Measurements from ENCODE around the gene FAM200C. TPM values are rescaled to one million over a fixed set of nuclear protein-coding genes. Genes with fewer than 3 reads are reported as not detected.
"Not testable (repeated sequence)": the region's sequence is repeated elsewhere in the genome, so short reads cannot be mapped to it uniquely, and the experiment has no call there.

Gene FAM200C
- total RNA-seq, result 2.0 and 3.2 TPM in 2 replicates

DNA sequence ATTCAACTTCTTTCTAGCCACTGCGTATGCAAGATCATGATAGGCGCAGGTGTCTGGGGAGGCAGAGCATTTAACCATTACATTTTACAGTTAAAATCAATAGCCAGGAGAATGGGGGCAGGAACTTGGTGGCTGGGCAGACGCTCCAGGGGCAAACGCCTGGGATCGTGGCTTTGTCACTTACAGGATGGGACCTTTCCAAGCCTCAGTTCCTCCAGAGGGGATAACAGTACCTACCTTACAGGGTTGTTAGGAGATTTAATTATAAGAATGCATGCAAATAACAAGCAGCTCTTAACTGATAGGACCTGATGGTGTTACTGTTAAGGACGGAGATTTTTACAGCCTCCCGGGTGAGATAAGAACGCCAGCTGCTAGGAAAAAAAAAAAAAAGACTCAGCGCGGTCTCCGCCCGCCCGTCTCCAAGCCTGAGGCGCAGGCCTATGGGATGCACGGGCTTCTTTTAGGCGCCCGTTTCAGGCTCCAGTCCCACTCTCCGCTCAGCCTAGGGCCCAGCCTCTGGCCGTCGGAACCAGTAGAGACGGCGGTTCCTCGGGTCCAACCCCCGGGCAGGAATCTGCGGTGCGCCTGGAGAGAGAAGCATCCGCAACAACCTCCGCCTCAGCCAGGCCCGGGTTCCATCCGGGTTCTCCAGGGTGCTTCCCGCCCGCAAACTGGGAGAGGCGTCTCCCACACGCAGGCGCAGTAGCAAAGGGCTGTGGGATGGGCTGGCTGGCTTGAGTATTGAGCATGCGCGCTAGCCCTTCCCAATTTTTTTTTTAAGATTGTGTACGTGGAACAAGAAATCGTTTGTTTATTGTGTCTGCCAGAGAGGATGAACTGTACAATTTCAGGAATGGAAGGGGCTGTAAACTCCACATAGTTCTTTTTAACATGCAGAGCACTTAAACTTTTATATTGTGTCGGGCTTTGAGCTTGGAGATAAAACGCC is at the start of gene FAM200C:
FAM200C (minus strand) TSS at position 653 of the 952 bp plus-strand sequence. CDS start 4,564 bp downstream, outside the sequence.
- DNase-seq (ENCODE audit: low read depth in 2 of 2), result peak; percentile 93 to 94

DNA sequence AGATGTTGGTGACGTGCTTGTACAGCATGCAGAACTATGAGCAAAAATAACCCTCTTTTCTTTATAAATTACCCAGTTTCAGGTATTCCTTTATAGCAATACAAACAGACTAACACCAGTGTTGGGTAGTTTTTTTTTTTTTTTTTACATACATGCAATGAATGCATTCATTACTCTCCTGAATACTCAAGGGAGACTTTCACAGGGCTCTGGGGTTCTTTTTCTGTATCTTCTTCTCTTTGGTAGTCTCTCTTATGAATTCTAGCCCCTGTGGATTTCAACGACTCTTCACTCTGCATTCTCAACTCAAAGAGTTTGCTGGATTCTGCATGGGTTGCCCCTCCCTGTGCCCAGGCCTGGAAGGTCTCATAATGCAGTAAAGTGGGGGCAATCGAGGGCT is 49.6 kb upstream of the FAM200C start:
- no peak for DNase-seq (ENCODE audit: low read depth in 2 of 2)

GRCh38 chr5:160448886-160449285 is 49.0 kb upstream of the FAM200C start:
- DNase-seq (ENCODE audit: low read depth in 2 of 2), result no peak

DNA sequence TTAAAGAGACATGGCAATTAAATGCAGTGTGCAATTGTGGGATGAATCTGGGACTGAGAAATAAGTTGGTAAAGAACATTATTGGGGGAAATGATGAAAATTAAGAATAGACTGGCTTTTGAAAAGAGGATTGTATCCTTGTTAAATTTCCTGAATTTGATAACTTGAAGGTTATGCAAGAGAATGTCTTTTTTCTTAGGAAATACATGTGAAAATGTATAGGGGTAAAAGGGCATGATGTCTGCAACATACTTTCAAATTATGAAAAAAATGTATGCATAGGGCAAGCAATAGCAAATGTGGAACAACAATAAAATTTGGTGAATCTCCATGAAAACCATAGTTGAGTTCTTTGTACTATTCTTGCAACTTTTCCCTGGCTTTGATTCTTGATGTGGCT is 45.9 kb upstream of the FAM200C start:
- no peak for DNase-seq (ENCODE audit: low read depth in 2 of 2)

- no peak for DNase-seq (ENCODE audit: low read depth in 2 of 2)
Measured at GRCh38 chr5:160445132-160445531, 45.3 kb upstream of the FAM200C start.

GRCh38 chr5:160444407-160444806 is 44.6 kb upstream of the FAM200C start:
- no peak for DNase-seq (ENCODE audit: low read depth in 2 of 2)

- no peak for DNase-seq (ENCODE audit: low read depth in 2 of 2)
Measured at GRCh38 chr5:160442824-160443431, 43.1 kb upstream of the FAM200C start.

DNA sequence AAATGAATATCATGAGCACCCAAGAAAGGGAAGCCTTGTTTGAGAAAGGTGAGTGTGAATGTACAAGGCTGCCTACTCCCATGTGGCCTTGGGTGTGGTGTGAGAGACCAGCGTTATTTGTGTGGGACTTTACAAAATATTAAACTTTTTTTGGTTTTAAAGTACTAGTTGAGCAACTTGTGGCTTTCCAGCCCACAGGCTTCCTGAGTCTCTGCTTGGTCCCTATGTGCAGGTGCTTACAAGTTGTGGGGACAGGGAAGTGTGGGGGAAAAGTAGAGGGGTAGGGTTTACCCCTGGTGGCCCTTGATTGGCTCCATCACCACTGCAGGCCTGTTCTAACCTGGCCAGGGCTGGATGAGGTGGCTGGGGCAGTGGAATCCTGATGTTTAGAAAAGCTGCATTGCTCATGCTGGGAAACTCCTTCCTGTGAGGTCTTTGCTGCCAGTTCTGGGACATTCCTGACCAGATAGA is 41.5 kb upstream of the FAM200C start:
- no peak for DNase-seq (ENCODE audit: low read depth in 2 of 2)

DNA sequence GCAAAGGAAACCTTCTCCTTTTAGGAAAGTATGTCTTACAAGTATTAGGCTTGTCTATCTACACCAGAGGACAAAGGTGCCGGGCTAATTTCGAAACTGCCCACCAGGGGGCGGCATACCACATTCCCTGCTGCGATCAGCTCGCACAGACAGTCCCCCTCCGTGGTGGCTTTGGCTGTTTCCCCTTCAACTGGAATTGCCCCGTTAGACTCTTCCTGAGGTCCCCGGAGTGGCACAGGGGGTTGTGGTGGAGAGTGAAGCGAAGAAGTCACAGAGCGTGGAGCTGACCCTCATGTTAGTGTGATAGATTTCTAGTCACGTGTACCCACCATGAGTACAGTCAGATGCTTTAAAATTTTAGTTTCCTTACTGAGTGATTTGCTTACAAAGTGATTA is 39.3 kb upstream of the FAM200C start:
- DNase-seq (ENCODE audit: low read depth in 2 of 2), result peak; percentile 84 to 88

DNA sequence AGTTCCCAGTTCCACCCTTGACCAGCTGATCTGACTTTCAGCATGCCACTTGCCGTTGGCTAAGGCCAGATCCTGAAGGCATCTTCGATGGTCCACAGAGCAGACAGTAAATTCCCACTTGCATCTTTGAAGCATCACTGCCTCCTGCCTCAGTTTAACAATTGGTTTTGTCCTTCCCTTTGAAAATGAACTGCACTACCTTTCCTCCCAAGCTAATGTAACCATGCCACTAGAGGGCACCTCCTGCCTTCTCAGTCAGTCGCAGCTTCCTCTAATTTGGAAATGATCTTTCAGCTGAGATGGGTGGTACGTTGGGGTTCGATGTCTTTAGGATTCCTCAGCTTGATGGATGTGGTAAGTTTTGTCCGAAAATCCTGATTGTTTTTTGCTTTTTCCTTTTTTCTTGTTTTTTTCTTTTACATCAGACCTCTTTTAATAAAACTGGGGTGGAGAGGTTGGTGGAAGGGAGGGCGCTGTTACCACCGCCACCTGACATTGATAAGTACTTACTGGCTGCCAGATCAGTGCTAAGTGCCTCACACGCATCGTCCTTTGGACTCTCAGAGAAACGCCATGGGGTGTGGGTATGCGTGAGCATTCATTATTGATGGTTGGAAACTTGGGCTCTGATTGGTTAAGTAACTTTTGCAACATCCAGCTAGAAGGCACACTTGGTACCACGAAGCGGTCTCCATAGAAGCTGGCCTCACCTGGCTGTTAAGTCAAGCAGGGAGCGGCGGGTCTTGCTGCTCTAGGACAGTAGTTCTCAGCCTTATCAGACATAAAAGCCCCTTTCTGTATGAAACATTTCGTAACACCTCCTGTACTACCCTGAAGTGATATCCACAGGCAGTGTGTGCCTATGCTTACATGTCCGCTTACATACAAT is 38.7 kb upstream of the FAM200C start:
- peak; percentile 78 to 80 for DNase-seq (ENCODE audit: low read depth in 2 of 2)

- DNase-seq (ENCODE audit: low read depth in 2 of 2), result no peak
Measured at GRCh38 chr5:160437271-160437670, 37.4 kb upstream of the FAM200C start.

GRCh38 chr5:160436661-160437060 is 36.8 kb upstream of the FAM200C start:
- not testable (repeated sequence) for DNase-seq (ENCODE audit: low read depth in 2 of 2)

- DNase-seq (ENCODE audit: low read depth in 2 of 2), result no peak
Measured at GRCh38 chr5:160436017-160436416, 36.2 kb upstream of the FAM200C start.

GRCh38 chr5:160435532-160435931 is 35.7 kb upstream of the FAM200C start:
- DNase-seq (ENCODE audit: low read depth in 2 of 2), result no peak

DNA sequence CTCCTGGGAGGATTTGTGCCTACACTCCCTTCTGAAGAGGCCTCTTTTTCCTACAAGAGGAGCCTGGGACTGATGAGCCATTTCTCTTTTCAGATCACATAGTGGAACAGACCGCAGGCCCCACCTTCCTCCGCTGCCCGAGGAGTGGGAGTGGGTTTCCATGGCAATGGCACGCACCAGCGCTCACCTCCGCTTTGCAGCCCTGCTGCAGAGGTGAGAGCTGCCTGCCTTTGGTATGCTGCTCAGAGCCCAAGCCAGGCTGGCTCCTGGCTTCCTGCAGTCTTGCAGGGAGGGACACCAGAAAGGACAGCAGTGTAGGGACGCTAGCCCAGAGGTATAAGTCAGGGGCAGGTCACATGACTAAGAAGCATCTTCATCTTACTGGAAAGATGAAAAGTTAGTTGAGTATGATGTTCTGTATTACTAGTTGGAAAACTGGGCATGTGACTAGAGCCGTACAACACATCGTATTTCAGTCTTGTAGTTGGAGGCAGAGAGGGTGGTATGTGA is 34.2 kb upstream of the FAM200C start:
- DNase-seq (ENCODE audit: low read depth in 2 of 2), result no peak

DNA sequence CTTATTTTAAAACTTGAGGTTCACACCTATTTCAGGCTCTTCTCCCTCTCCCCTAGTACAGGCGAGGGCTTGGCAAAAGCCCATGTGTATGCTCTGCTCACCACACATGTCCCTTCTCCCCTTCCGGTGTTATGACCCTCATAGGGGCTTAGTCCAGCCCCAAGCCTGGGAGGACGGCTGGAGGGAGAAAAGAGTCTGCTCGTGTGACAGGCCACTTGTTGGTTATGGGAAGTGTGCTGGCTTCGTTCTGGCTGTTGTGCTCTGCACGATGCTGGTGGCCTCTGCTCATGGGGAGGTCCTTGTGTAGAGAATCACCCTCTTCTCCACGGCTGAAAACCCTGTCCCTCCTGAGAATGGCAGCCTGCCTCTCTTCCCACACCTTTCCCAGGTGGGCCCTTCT is 32.9 kb upstream of the FAM200C start:
- no peak for DNase-seq (ENCODE audit: low read depth in 2 of 2)

GRCh38 chr5:160432196-160432595 is 32.3 kb upstream of the FAM200C start:
- no peak for DNase-seq (ENCODE audit: low read depth in 2 of 2)

GRCh38 chr5:160427607-160428006 is 27.8 kb upstream of the FAM200C start:
- no peak for DNase-seq (ENCODE audit: low read depth in 2 of 2)

DNA sequence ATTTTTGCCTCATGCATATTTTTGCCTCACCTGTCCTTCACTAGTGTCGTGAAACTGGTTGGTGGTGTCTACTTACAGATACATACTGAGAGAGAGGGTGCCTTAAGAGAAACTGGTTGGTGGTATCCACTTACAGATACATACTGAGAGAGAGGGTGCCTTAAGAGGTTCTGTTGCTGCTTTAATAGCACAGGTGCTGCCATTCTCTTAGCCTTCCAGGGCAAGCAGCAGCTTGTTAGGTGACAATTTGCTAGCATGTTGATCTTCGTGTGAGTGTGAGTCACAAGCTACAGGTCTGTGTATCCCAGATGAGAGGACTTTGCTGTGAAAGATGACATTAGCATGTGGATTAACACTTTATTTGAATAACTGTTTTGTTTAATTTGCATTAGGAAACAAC is 23.2 kb upstream of the FAM200C start:
- DNase-seq (ENCODE audit: low read depth in 2 of 2), result no peak

DNA sequence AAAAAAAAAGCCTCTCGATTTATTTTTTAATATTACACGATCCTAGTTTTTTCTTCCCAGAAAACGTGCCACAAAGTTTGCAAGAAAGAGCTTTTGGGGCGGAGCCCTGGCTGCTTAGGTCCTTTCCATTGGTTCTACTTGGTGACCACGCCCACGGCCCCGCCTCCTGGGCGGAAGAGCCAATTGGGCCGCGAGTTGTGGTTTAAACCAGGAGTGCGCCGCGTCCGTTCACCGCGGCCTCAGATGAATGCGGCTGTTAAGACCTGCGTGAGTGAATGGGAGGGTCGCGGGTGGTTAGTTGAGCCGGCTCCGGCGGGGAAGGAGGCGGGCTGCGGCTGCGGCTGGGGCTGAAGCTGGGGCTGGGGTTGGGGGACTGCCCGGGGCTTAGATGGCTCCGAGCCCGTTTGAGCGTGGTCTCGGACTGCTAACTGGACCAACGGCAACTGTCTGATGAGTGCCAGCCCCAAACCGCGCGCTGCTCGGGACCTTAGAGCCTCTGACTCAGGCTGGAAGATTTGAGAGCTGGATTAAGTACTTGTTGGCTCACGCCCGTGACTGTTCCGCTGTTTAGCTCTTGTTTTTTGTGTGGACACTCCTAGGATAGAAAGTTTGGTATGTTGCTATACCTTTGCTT is 21.9 kb upstream of the FAM200C start, which contains the start of gene PTTG1:
PTTG1 (plus strand) TSS at position 231 of the 634 bp plus-strand sequence. CDS start 458 bp downstream, outside the sequence.
- peak; percentile 97 to 98 for DNase-seq (ENCODE audit: low read depth in 2 of 2)

DNA sequence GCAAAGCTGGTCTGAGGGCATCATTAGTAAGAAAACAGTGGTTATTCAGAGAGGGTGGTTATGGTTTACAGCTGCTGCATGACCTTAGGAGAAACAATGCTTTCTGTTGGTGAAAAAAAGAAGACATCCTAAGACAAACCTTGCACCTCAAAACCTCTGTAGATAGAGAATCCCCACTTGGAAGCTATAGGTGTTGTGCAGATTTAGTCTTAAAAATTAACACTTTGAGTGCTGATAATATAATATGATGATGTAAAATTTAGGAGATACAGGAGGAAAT is 20.4 kb upstream of the FAM200C start:
- no peak for DNase-seq (ENCODE audit: low read depth in 2 of 2)

All from lung microvascular endothelial cell (primary cell).